ES-I3 (cell line): ENCODE data around the gene GSTM3.
"Not testable (repeated sequence)": the region's sequence is repeated elsewhere in the genome, so short reads cannot be mapped to it uniquely, and the experiment has no call there.

Source experiments
- H3K36me3 ChIP-seq: 2 replicates; pipeline ENCODE4 v1.6.1; 2013; ENCODE audit warnings: mild to moderate bottlenecking, low read length, control low read depth, moderate library complexity; ENCODE audit not compliant: insufficient read depth
- H3K4me1 ChIP-seq: 2 replicates; pipeline ENCODE4 v1.6.1; 2013; ENCODE audit warnings: mild to moderate bottlenecking, control low read depth, low read length; ENCODE audit not compliant: insufficient read depth
- H3K9ac ChIP-seq: 2 replicates; pipeline ENCODE4 v1.6.1; 2013; ENCODE audit warnings: low read depth, mild to moderate bottlenecking, low read length, moderate library complexity
- H3K9me3 ChIP-seq: 2 replicates; pipeline ENCODE4 v1.6.1; 2013; ENCODE audit warnings: mild to moderate bottlenecking, low read length, moderate library complexity; ENCODE audit not compliant: control insufficient read depth, insufficient read depth

GSTM3 gene

DNA sequence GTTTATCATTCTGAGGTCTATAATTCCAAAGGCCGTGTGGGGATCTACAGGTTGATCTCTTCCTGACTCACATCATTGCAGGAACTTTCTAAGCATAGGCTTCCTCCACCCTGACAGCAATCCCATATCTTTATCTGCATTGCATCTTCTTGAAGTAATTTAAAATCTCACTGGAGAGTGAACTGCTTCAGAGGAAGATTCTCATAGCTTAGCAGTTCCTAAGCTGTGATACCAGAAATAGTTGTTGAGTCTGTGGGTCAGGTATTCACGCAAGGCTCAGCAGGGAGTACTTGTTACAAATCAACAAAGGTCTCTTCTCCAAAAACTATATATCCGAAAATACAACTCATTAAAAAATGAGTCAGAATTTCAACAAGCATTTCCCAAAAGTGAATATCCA lies 45.7 kb downstream of the GSTM3 start:
- H3K36me3 ChIP-seq, H3K9ac ChIP-seq, H3K9me3 ChIP-seq, H3K4me1 ChIP-seq: not testable (repeated sequence)

DNA sequence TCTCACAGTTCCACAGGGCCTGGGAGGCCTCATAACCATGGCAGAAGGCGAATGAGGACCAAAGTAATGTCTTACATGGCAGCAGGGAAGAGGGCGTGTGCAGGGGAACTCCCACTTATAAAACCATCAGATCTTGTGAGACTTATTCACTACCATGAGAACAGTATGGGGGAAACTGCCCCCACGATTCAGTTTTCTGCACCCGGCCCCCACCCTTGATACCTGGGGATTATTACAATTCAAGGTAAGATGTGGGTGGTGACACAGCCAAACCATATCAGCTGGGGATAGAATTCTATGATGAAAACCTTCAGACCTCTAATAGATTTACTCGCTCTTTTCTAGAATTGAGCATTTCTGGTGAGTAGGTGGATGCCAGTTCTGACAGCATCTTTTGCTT lies 46.4 kb downstream of the GSTM3 start:
- not testable (repeated sequence) for H3K36me3 ChIP-seq, H3K4me1 ChIP-seq, H3K9ac ChIP-seq, H3K9me3 ChIP-seq

- Histone ChIP-seq H3K36me3 (no peaks in the 10 kb centered on the region), H3K4me1 (no peaks in the 10 kb centered on the region), H3K9me3 (no peaks in the 10 kb centered on the region), H3K9ac (no peak overlapping the region)
These were observed 49.1 kb downstream of the GSTM3 start for GRCh38 chr1:109691759-109692158.

DNA sequence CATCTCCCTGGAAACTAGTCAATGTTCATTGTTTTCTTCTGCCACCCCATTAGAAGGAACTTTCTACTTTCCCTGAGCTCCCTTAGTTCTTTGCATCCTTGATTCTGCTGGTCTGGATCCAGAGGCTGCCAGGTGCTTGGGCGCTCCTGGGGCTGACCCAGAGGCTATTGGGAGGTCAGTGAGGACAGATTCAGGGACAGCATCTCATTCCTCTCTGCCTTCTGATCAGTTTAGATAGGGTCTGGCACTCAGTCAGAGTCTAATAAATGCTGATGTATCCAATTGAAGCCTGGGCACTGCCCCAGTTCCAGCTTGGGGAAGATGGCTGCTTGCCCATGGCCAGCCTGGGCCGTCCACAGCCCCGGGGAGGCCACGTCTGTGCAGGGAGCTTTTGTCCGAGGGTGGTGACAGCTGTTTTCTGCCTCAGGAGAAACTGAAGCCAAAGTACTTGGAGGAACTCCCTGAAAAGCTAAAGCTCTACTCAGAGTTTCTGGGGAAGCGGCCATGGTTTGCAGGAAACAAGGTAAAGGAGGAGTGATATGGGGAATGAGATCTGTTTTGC lies 50.9 kb downstream of the GSTM3 start:
- H3K36me3 ChIP-seq, result no peaks in the 10 kb centered on the region
- H3K4me1 ChIP-seq, result no peaks in the 10 kb centered on the region
- H3K9me3 ChIP-seq, result no peaks in the 10 kb centered on the region
- H3K9ac ChIP-seq, result no peak overlapping the region

- no peaks in the 10 kb centered on the region for H3K4me1 ChIP-seq
- peak within 1 kb of the TSS; percentile 49; the same call in 1 of the 2 replicates for H3K9ac ChIP-seq
- no peaks in the 10 kb centered on the region for H3K36me3 ChIP-seq
- no peaks in the 10 kb centered on the region for H3K9me3 ChIP-seq
These were observed 53.0 kb downstream of the GSTM3 start, which contains the start of gene GSTM1 for GRCh38 chr1:109687641-109688499. Gene GSTM1 (plus strand): TSS chr1:109687817. CDS start chr1:109687874, 57 bp downstream.

- H3K36me3 ChIP-seq, H3K4me1 ChIP-seq, H3K9me3 ChIP-seq: not testable (repeated sequence)
- H3K9ac ChIP-seq, result peak overlapping the region; percentile 49; the same call in 1 of the 2 replicates
These were observed 53.7 kb downstream of the GSTM3 start for GRCh38 chr1:109687109-109687508.

GRCh38 chr1:109685890-109686289 lies 54.9 kb downstream of the GSTM3 start:
- H3K9ac ChIP-seq, H3K4me1 ChIP-seq, H3K9me3 ChIP-seq, H3K36me3 ChIP-seq: not testable (repeated sequence)

GRCh38 chr1:109685399-109685798 lies 55.4 kb downstream of the GSTM3 start:
- H3K36me3 ChIP-seq, H3K9me3 ChIP-seq, H3K9ac ChIP-seq: not testable (repeated sequence)

DNA sequence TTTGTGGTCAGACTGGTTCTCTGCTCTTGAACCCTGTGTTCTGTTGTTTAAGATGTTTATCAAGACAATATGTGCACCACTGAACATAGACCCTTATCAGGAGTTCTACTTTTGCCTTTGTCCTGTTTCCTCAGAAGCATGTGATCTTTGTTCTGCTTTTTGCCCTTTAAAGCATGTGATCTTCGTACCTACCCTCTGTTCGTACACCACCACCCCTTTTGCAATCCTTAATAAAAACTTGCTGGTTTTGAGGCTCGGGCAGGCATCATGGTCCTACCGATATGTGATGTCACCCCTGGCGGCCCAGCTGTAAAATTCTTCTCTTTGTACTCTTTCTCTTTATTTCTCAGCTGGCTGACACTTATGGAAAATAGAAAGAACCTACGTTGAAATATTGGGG lies 56.1 kb downstream of the GSTM3 start:
- not testable (repeated sequence) for H3K36me3 ChIP-seq, H3K9ac ChIP-seq, H3K4me1 ChIP-seq, H3K9me3 ChIP-seq

More at GRCh38 chr1:109685399-109685798, 55.4 kb downstream of the GSTM3 start:
- not testable (repeated sequence) for H3K4me1 ChIP-seq
